ENCODE measurements around the gene BMI1.

DNA sequence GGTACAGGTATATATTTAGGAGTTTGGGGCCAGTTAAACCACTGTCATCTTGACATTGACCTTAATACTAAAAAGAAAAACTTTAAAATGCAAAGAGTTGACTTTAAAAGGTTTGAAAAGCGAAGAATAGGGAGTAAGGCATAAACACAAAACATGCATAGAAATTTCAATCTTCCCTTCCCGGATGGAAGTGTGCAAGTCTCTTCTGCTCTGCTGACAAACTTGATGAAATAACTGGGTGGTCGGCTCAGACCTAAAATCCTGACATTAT lies 21.0 kb downstream of the BMI1 start:
- TF ChIP-seq, protein P1, sequence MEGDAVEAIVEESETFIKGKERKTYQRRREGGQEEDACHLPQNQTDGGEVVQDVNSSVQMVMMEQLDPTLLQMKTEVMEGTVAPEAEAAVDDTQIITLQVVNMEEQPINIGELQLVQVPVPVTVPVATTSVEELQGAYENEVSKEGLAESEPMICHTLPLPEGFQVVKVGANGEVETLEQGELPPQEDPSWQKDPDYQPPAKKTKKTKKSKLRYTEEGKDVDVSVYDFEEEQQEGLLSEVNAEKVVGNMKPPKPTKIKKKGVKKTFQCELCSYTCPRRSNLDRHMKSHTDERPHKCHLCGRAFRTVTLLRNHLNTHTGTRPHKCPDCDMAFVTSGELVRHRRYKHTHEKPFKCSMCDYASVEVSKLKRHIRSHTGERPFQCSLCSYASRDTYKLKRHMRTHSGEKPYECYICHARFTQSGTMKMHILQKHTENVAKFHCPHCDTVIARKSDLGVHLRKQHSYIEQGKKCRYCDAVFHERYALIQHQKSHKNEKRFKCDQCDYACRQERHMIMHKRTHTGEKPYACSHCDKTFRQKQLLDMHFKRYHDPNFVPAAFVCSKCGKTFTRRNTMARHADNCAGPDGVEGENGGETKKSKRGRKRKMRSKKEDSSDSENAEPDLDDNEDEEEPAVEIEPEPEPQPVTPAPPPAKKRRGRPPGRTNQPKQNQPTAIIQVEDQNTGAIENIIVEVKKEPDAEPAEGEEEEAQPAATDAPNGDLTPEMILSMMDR (IDR thresholded peaks at IDR 0.05): no peak
- TF ChIP-seq EZH2 (IDR thresholded peaks at IDR 0.05; ENCODE audit: borderline replicate concordance, insufficient read depth, low read depth, low read length, poor library complexity, severe bottlenecking): no peak

Measured in B cell (primary cell).